ENCODE measurements around the gene MB21D2.

MB21D2 gene

GRCh38 chr3:192899540-192899982 is 18.1 kb downstream of the MB21D2 start:
- Histone ChIP-seq H3K9me3 (no peaks in the 10 kb centered on the region), H3K27me3 (no peaks in the 10 kb centered on the region), H3K27ac (no peak overlapping the region), H3K4me1 (peaks cover 0 to 8% (median 0%) of the 10 kb centered on the region in 4 donors), H3K36me3 (no peaks in the 10 kb centered on the region), H3K4me3 (no peak overlapping the region)
- intact Hi-C loops (cut with DNase I; ENCODE audit: low total_unique reads) = no loop called here
- DNase-seq = no peak
- TF ChIP-seq, protein P1, sequence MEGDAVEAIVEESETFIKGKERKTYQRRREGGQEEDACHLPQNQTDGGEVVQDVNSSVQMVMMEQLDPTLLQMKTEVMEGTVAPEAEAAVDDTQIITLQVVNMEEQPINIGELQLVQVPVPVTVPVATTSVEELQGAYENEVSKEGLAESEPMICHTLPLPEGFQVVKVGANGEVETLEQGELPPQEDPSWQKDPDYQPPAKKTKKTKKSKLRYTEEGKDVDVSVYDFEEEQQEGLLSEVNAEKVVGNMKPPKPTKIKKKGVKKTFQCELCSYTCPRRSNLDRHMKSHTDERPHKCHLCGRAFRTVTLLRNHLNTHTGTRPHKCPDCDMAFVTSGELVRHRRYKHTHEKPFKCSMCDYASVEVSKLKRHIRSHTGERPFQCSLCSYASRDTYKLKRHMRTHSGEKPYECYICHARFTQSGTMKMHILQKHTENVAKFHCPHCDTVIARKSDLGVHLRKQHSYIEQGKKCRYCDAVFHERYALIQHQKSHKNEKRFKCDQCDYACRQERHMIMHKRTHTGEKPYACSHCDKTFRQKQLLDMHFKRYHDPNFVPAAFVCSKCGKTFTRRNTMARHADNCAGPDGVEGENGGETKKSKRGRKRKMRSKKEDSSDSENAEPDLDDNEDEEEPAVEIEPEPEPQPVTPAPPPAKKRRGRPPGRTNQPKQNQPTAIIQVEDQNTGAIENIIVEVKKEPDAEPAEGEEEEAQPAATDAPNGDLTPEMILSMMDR (IDR thresholded peaks at IDR 0.05) = no peak

DNA sequence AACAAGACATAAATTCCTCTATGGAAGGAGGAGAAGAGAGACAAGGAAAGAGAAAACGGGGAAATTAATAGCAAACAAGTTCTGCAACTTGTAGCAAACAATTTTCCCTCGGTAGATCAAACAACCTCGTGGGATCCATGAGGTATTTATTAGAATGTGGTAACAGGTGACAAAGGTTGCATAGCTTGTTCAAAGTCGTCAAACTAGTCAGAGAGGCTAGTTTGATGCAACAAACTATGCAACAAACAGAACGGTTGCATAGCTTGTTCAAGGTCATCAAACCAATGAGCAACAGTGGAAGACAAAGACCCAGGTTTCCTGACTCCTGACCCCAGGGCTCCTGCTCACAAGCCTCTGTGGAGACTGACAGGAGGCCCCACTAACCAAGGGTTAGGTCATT is 20.7 kb downstream of the MB21D2 start:
- DNase-seq = no peak
- intact Hi-C loops (cut with DNase I; ENCODE audit: low total_unique reads) = no loop called here
- Histone ChIP-seq H3K9me3 (no peaks in the 10 kb centered on the region), H3K36me3 (no peaks in the 10 kb centered on the region), H3K4me3 (no peak overlapping the region), H3K4me1 (peaks cover 0 to 10% (median 6%) of the 10 kb centered on the region in 4 donors), H3K27me3 (no peaks in the 10 kb centered on the region), H3K27ac (no peak overlapping the region)
- TF ChIP-seq, protein P1 (IDR thresholded peaks at IDR 0.05) = no peak

DNA sequence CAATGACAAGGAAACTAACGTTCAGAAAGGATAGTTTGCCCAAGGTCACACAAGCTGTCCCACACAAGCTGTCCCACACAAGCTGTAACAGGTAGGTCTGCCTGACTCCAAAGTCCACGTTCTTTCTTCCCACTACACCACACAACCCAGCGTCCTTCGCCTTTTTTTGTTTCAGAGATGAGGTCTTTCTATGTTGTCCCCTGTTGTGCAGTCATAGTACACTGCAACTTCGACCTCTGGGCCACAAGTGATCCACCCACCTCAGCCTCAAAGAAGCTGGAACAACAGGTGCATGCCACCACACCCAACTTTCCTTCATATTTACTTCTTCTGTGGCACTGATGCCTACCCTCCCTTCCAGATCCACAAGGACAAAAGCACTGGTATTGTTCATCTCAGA is 21.4 kb downstream of the MB21D2 start:
- TF ChIP-seq, protein P1 (IDR thresholded peaks at IDR 0.05) = no peak
- no peak overlapping the region for H3K27ac ChIP-seq
- DNase-seq = no peak
- no peaks in the 10 kb centered on the region for H3K9me3 ChIP-seq
- H3K4me3 ChIP-seq = no peak overlapping the region
- intact Hi-C loops (cut with DNase I; ENCODE audit: low total_unique reads) = no loop called here
- peaks cover 0 to 8% (median 4%) of the 10 kb centered on the region in 4 donors for H3K4me1 ChIP-seq
- H3K36me3 ChIP-seq = no peaks in the 10 kb centered on the region
- H3K27me3 ChIP-seq = no peaks in the 10 kb centered on the region

- H3K4me1 ChIP-seq = peaks cover 0 to 13% (median 8%) of the 10 kb centered on the region in 4 donors
- H3K9me3 ChIP-seq = no peaks in the 10 kb centered on the region
- H3K27ac ChIP-seq = no peak overlapping the region
- intact Hi-C loops (cut with DNase I; ENCODE audit: low total_unique reads) = no loop called here
- no peak overlapping the region for H3K4me3 ChIP-seq
- no peak for DNase-seq
- no peaks in the 10 kb centered on the region for H3K36me3 ChIP-seq
- H3K27me3 ChIP-seq = no peaks in the 10 kb centered on the region
- TF ChIP-seq, protein P1 (IDR thresholded peaks at IDR 0.05) = no peak
These were observed 23.0 kb downstream of the MB21D2 start for GRCh38 chr3:192894676-192895075.

GRCh38 chr3:192892981-192893700 is 24.5 kb downstream of the MB21D2 start:
- no peak overlapping the region for H3K4me3 ChIP-seq
- H3K27ac ChIP-seq = no peak overlapping the region
- H3K4me1 ChIP-seq = peaks cover 0 to 28% (median 18%) of the 10 kb centered on the region in 4 donors
- intact Hi-C loops (cut with DNase I; ENCODE audit: low total_unique reads) = no loop called here
- no peaks in the 10 kb centered on the region for H3K9me3 ChIP-seq
- TF ChIP-seq, protein P1 (IDR thresholded peaks at IDR 0.05) = no peak
- peak; percentile 66 to 77 for DNase-seq
- no peaks in the 10 kb centered on the region for H3K36me3 ChIP-seq
- H3K27me3 ChIP-seq = no peaks in the 10 kb centered on the region

Measured in tibial artery (tissue), 4 donors.